HG03460 (cell line): ENCODE data around the gene CEP68.

Experiments used
- ATAC-seq: cut with Tn5 transposase; IDR thresholded peaks from one replicate; pipeline ENCODE4 v1.9.1; 2021; ENCODE audit not compliant: unreplicated experiment

The CEP68 gene

DNA sequence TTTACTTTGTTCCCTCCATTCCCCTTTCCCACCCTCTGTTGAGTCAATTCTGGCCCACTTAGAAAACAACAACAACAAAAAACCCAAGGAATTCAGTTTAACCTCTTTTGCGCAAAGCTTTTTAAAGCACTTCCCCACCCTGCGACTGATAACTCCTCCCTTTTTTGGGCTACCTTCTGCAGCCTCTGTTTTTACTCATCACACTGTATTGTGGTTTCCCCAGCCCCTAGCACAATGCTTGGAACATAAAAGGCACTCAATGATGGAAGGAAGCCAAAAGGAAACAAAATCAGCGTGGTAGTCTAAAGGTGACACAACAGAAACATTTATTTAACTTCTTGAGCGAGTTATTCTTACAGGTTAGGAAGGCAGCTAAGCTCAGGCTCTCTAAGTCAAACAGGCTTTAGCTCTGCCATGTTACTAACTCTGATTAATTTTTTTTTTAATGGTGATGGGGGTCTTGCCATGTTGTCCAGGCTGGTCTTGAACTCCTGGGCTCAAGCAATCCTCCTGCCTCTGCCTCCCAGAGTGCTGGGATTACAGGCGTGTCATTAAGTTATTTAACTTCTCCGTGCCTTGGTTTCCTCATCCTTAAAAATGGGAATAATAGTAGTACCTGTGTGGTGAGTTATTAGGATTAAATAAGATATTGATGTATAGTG lies 1.3 kb downstream of the CEP68 start:
- ATAC-seq = peak; percentile 24

DNA sequence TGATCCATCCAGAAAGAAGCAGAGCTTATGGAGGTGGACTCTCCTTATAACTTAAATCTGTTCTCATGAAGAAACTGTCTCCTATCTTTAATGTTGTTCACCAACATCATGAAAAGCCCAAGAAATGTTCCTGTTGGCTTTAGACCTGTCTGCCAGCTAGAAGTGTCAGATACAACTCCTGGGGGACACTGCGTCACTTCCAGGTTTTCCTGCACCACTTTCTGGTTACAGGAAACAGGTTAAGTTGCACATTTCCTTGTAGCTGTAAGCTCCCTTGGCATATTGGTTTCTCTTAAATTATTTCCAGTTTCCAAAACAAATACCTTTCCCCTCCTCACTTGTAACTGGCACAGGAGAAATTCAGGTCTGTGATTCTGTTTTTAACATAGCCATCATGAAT lies 2.9 kb downstream of the CEP68 start:
- no peak for ATAC-seq

DNA sequence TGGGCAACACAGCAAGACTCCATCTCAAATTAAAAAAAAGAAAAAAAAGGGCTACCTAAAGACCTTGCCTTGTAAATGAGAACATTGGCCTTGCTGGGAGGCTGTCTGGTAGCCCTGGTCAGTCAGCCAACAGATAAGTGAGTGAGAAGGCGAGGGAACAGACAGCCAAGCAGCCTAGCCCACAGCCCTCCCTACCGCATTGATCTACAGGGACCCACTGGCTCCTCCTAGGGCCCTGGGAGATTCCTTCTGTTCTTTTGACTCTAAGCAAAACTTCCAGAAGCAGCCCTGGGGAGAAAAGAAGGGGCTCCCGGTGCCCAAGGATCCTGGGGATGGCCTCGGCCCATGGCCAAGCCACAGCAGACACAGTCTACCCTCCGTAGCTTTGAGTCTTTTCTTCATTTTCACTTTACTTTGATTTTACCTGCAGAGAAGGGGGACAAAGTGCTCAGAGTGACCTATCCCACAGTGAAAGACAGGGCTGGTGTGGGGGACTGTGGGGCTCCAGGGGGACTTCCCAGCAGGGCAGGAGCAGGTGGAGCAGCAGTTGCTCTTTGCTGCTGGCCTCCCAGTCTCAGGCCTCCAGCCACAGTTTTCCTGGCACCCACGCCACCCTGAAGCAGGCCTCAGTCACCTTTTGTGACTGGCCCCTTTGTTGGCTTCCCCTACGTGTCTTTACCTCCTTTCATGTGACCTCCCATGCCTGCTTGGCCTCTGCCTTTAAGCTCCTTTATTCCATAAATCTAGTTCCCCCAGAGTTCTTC lies 5.1 kb downstream of the CEP68 start:
- no peak for ATAC-seq

DNA sequence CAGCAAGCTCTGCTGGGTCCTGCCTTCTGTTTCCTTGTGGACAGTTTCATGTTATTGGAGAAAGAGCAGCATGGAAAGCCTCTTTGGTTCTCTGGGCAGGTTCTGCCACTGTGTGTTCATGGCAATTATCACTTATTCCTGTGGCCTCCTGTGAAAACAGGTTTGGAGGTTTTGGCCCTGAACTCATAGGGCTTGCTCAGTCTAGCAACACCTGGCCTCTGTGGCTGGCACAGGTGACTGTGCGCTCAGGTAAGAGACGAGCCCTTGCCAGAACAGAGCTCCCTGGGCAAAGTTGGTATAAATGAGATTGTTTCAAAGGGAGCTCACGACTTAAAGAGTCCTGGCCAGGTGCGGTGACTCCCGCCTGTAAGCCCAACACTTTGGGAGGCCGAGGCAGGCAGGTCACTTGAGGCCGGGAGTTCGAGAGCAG lies 5.7 kb downstream of the CEP68 start:
- no peak for ATAC-seq

- no peak for ATAC-seq
Measured at GRCh38 chr2:65062843-65063825, 6.9 kb downstream of the CEP68 start.

DNA sequence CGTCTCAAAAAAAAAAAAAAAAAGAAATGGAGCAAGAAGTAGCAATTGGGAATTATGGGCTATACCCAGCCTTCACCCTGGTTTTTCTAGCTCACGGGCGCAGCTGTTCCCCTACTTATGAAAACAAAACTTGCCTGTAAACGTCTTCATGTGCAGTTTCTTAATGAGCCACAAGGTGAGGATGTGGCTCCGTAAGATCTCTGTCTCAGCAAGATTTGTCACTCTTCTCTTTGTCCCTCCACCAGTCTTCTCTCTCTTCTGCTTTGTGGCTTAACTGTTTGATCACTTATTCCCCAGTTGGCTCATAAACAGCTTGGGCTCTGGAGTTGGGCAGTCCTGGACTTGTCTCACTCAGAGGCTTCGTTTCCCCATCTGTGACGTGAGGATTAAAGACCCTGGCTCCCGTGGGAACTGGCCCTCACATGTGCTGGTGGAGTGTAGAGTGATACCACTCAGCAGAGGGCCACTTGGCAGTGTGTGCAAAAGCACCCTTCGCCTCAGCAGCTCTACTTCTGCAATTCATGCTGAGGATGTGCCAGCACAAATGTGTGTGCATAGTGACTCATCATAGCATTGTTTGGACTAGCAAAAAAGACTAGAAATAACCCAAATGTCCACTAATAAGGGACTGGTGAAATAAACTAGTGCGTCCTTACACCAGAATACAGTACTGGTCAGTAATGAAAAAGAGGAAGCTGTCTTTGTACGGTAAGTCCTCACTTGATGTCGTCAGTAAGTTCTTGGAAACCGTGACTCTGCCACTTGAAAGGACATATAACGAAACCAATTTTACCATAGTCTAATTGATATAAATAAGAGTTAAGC lies 8.7 kb downstream of the CEP68 start:
- ATAC-seq = peak; percentile 78

GRCh38 chr2:65067806-65068553 lies 11.8 kb downstream of the CEP68 start:
- ATAC-seq = no peak

GRCh38 chr2:65069439-65069824 lies 13.2 kb downstream of the CEP68 start:
- no peak for ATAC-seq

GRCh38 chr2:65070172-65070830 lies 14.1 kb downstream of the CEP68 start:
- ATAC-seq = no peak

- no peak for ATAC-seq
Measured at GRCh38 chr2:65070856-65071255, 14.6 kb downstream of the CEP68 start.

DNA sequence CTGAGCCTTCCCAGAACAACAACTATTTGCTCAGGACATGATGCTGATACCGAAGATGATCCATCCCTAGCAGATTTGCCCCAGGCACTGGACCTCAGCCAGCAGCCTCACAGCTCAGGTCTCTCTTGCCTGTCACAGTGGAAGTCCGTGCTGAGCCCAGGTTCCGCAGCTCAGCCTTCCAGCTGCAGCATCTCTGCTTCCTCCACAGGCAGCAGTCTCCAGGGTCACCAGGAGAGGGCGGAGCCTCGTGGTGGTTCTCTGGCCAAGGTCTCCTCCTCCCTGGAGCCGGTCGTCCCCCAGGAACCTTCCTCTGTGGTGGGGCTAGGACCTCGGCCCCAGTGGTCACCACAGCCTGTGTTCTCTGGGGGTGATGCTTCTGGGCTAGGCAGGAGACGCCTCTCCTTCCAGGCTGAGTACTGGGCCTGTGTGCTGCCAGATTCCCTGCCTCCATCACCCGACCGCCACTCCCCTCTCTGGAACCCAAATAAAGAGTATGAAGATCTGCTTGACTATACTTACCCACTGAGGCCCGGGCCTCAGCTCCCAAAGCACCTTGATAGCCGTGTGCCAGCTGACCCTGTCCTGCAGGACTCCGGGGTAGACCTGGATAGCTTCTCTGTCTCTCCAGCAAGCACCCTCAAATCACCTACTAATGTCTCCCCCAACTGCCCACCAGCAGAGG lies 15.4 kb downstream of the CEP68 start:
- no peak for ATAC-seq

- peak; percentile 50 for ATAC-seq
Measured at GRCh38 chr2:65072181-65072970, 16.2 kb downstream of the CEP68 start.

- ATAC-seq = no peak
Measured at GRCh38 chr2:65073879-65074565, 17.8 kb downstream of the CEP68 start.

GRCh38 chr2:65075176-65075575 lies 19.0 kb downstream of the CEP68 start:
- no peak for ATAC-seq

- ATAC-seq = no peak
Measured at GRCh38 chr2:65075605-65076344, 19.6 kb downstream of the CEP68 start.

DNA sequence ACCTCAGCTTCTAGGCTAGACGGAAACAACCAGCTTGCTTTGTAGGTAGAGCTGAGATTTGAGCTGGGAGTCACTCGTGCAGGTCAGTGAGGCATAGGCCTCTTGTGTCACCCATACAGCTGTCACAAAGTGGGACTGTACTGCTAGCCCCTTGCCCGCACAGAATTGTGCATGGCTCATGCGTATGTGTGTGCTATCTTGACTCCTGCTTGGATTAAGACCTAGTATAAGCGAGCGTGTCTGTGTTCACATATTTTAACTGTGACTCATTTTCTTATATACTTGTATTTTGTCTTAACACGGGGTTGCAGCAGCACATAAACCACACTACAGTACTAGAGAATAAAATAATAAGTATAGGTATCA lies 20.1 kb downstream of the CEP68 start:
- no peak for ATAC-seq

GRCh38 chr2:65077898-65078297 lies 21.7 kb downstream of the CEP68 start:
- no peak for ATAC-seq
